ENCODE measurements around the gene SYT7.

DNA sequence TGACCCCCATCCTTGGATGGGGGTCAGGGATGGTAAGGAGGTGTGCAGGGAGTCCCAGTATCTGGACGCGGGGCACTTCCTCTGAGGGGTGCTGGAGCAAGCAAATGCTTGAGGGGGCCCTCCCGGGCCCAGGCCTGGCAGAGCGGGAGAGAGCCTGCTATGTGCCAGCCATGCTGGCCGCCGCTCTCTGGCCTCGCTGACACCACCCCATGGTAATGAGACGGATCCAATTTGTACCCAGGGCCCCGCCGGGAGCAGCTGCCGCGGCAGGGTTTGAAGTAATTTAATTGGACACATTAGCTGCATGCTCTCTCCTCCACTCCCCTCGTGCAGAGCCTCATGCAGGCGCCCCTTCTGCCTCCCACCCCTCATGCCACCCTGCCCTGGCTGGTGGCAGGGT is 6.3 kb downstream of the SYT7 start:
- TF ChIP-seq, protein P1, sequence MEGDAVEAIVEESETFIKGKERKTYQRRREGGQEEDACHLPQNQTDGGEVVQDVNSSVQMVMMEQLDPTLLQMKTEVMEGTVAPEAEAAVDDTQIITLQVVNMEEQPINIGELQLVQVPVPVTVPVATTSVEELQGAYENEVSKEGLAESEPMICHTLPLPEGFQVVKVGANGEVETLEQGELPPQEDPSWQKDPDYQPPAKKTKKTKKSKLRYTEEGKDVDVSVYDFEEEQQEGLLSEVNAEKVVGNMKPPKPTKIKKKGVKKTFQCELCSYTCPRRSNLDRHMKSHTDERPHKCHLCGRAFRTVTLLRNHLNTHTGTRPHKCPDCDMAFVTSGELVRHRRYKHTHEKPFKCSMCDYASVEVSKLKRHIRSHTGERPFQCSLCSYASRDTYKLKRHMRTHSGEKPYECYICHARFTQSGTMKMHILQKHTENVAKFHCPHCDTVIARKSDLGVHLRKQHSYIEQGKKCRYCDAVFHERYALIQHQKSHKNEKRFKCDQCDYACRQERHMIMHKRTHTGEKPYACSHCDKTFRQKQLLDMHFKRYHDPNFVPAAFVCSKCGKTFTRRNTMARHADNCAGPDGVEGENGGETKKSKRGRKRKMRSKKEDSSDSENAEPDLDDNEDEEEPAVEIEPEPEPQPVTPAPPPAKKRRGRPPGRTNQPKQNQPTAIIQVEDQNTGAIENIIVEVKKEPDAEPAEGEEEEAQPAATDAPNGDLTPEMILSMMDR (IDR thresholded peaks at IDR 0.05; ENCODE audit: low read depth, low read length), result no peak
- no peak for TF ChIP-seq POLR2A (IDR thresholded peaks at IDR 0.05; ENCODE audit: extremely low read depth, insufficient read length)
- TF ChIP-seq, protein P2, sequence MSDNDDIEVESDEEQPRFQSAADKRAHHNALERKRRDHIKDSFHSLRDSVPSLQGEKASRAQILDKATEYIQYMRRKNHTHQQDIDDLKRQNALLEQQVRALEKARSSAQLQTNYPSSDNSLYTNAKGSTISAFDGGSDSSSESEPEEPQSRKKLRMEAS (IDR thresholded peaks at IDR 0.05; ENCODE audit: low read depth, low read length), result no peak
- TF ChIP-seq MYC (IDR thresholded peaks at IDR 0.05; ENCODE audit: low read depth, low read length), result no peak

Data from NB4 (cell line).